ENCODE results near the gene JAG1.
"Not testable (repeated sequence)": the region's sequence is repeated elsewhere in the genome, so short reads cannot be mapped to it uniquely, and the experiment has no call there.

Gene JAG1

DNA sequence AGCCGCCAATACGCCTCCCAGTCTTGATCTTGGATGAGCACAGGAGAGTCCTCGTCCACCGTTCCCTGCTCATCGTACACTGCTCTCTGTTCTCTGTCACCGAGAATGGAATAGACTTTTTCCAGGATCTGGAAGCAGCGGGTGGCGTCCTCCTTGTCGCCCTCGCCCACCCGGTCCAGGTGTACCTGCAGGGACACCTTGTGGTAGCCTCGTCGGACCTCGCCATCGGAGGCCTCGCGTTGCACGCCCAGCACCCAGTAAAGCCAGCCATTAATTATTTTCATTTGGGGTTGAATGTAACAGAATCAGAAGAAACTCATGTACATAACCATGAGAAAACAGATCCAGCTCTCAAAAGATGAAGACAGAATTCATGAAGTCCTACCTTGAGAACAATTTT, 59.9 kb downstream of the JAG1 start:
- WGBS, 2 experiments: 96 to 98% methylated on average over 18 of the region's 18 CpGs
- H3K27ac ChIP-seq (ENCODE audit: insufficient read depth, low read depth, low read length, poor library complexity, severe bottlenecking): no peak overlapping the region
- no peaks in the 10 kb centered on the region for H3K4me1 ChIP-seq (ENCODE audit: control insufficient read depth, insufficient read depth, low read length)
- no peak overlapping the region for H3K4me3 ChIP-seq (ENCODE audit: insufficient read depth, low read depth, low read length)
- H3K27me3 ChIP-seq (ENCODE audit: control insufficient read depth, insufficient read depth, low read length, poor library complexity, severe bottlenecking): no peaks in the 10 kb centered on the region
- H3K36me3 ChIP-seq (ENCODE audit: control insufficient read depth, insufficient read depth, low read length): no peaks in the 10 kb centered on the region
- H3K9me3 ChIP-seq (ENCODE audit: control insufficient read depth, low read length): no peaks in the 10 kb centered on the region

DNA sequence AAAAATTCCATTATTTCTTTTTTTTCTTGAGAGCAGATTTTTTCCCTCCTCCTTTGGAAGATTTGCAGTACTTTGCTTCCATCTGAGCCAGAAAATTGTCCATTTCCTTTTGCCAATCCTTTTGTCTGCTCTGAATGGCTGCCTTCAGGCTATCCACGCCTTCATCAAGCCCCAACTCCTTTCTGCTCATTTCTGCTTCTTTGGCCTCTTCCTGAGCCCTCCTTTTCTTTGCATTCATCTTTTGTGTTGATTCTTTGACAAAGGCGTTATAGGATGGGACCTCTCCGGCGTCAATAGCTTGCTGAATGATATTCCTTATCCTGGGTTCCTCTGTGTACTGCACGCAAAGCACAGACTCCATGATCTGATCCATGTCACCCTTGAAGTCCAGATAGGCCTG, 60.4 kb downstream of the JAG1 start:
- not testable (repeated sequence) for H3K4me1 ChIP-seq (ENCODE audit: control insufficient read depth, insufficient read depth, low read length); H3K36me3 ChIP-seq (ENCODE audit: control insufficient read depth, insufficient read depth, low read length); H3K4me3 ChIP-seq (ENCODE audit: insufficient read depth, low read depth, low read length); H3K9me3 ChIP-seq (ENCODE audit: control insufficient read depth, low read length); H3K27ac ChIP-seq (ENCODE audit: insufficient read depth, low read depth, low read length, poor library complexity, severe bottlenecking); H3K27me3 ChIP-seq (ENCODE audit: control insufficient read depth, insufficient read depth, low read length, poor library complexity, severe bottlenecking)
- 78 to 83% methylated on average over 3 to 5 of the region's 5 CpGs for WGBS, 2 experiments

DNA sequence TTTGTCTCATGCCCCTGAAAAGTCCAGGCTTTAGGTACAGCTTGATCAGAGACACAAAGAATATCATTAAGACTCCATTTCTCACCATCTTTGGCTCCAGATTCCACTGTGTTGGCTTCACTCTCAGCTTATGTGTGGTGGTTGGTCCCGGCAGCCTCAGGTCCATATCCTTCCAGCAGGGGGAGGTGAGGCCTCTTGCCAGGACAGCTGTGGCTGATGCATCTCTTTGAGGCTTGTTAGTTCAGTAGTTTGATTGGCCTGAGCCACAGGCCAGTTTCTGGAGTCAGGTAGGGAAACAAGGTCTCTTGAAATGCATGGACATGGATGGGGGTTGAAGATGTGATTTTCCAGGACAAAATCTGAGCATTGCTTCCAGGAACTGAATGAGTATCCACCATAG, 62.4 kb downstream of the JAG1 start:
- Histone ChIP-seq H3K9me3 (ENCODE audit: control insufficient read depth, low read length) (no peaks in the 10 kb centered on the region), H3K4me1 (ENCODE audit: control insufficient read depth, insufficient read depth, low read length) (no peaks in the 10 kb centered on the region), H3K27ac (ENCODE audit: insufficient read depth, low read depth, low read length, poor library complexity, severe bottlenecking) (no peak overlapping the region), H3K27me3 (ENCODE audit: control insufficient read depth, insufficient read depth, low read length, poor library complexity, severe bottlenecking) (no peaks in the 10 kb centered on the region), H3K36me3 (ENCODE audit: control insufficient read depth, insufficient read depth, low read length) (no peaks in the 10 kb centered on the region), H3K4me3 (ENCODE audit: insufficient read depth, low read depth, low read length) (no peak overlapping the region)
- 38 to 59% methylated on average over 1 of the region's 1 CpG for WGBS, 2 experiments

DNA sequence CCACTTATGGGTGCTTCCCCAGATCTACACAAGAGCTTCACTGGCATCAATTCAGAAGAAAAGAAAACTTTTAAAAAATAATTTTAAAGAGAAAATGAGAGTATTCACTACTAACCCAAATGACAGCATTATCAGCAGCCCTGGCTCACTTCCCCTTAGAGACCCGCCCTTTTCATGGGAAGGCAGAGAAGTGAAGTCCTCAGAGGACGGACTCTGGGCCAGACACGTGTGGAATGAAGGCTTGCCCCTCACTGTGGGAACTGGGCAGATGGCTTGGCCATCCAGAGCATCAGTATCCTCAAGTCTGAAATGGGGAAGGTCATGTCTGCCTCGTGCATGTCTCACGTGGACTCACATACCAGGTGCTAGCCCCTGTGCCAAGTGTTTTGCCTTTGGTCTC, 63.5 kb downstream of the JAG1 start:
- H3K36me3 ChIP-seq (ENCODE audit: control insufficient read depth, insufficient read depth, low read length): no peaks in the 10 kb centered on the region
- no peaks in the 10 kb centered on the region for H3K9me3 ChIP-seq (ENCODE audit: control insufficient read depth, low read length)
- no peaks in the 10 kb centered on the region for H3K4me1 ChIP-seq (ENCODE audit: control insufficient read depth, insufficient read depth, low read length)
- H3K4me3 ChIP-seq (ENCODE audit: insufficient read depth, low read depth, low read length): no peak overlapping the region
- WGBS, 2 experiments: 92% methylated on average over 5 of the region's 5 CpGs
- H3K27me3 ChIP-seq (ENCODE audit: control insufficient read depth, insufficient read depth, low read length, poor library complexity, severe bottlenecking): no peaks in the 10 kb centered on the region
- H3K27ac ChIP-seq (ENCODE audit: insufficient read depth, low read depth, low read length, poor library complexity, severe bottlenecking): no peak overlapping the region

DNA sequence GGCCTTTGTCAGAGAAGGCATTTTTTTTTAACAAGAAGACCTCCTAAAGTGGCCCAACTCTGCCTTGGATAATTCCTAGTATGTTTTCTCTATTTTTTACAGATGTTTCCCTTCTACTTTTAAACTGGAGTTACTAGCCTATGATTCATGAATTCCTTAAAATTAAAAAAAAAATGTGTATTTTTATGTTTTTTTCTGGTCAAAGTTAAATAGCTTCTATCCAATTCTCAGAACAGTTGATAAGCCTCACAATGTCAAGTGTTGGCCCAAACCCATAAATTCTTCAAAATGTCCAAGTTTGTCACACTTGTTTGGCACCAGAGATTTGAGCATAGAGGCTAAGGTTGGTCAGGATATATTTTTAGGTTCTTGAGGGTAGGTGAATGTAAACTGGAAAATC, 64.0 kb downstream of the JAG1 start:
- H3K4me1 ChIP-seq (ENCODE audit: control insufficient read depth, insufficient read depth, low read length): no peaks in the 10 kb centered on the region
- no peaks in the 10 kb centered on the region for H3K27me3 ChIP-seq (ENCODE audit: control insufficient read depth, insufficient read depth, low read length, poor library complexity, severe bottlenecking)
- no peaks in the 10 kb centered on the region for H3K9me3 ChIP-seq (ENCODE audit: control insufficient read depth, low read length)
- no peak overlapping the region for H3K4me3 ChIP-seq (ENCODE audit: insufficient read depth, low read depth, low read length)
- no peak overlapping the region for H3K27ac ChIP-seq (ENCODE audit: insufficient read depth, low read depth, low read length, poor library complexity, severe bottlenecking)
- no peaks in the 10 kb centered on the region for H3K36me3 ChIP-seq (ENCODE audit: control insufficient read depth, insufficient read depth, low read length)

DNA sequence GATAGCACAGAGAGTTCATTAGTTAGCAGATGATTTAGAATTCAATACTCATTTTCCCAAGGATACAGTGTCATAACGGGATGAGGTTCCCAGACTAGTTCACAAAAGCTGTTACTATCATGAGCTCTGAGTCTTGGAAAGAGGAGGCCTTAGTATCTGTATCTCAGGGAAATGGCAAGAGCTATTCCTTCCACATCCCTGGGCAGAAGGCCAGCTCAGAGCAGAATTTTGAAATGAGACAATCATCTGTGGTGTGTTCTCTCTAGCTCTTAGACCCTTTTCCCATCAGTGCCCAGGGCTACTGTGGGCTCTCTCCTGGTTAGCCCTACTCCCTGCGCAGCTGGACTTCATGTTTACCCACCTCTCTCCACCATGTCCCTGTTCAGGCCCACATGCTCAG, 64.5 kb downstream of the JAG1 start:
- Histone ChIP-seq H3K4me1 (ENCODE audit: control insufficient read depth, insufficient read depth, low read length) (no peaks in the 10 kb centered on the region), H3K9me3 (ENCODE audit: control insufficient read depth, low read length) (no peaks in the 10 kb centered on the region), H3K27me3 (ENCODE audit: control insufficient read depth, insufficient read depth, low read length, poor library complexity, severe bottlenecking) (no peaks in the 10 kb centered on the region), H3K36me3 (ENCODE audit: control insufficient read depth, insufficient read depth, low read length) (no peaks in the 10 kb centered on the region), H3K27ac (ENCODE audit: insufficient read depth, low read depth, low read length, poor library complexity, severe bottlenecking) (no peak overlapping the region), H3K4me3 (ENCODE audit: insufficient read depth, low read depth, low read length) (no peak overlapping the region)
- WGBS, 2 experiments: 88 to 95% methylated on average over 2 of the region's 2 CpGs

DNA sequence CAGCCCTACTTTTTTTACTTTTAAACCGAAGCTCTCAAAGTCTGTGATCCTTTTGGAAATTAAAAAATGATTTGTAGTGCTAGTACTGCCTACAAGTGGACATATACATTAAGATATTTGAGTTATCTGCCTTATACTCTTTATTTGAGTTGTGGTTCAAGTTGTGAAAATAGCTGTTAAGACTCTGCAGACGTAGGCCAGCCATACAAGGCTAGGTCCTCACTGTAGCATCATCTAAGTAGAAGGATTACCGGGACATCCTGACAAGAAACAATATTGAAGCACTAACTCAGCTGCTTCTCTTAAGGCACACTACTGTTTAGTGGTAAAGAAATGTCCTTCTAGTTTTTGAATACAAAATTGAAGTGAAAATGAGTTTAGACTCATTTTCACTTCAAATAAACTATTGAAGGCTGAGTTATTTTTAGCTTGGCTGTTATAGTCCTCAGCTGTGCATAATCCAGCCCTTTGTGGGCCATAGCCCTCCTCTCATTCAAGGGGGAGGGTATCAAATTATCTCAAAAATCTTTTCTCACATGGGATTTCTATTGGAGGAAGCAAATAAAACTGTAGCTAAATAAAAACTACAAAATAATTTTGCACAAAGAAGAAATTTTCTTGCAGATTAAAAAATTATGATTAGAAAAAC, 68.1 kb downstream of the JAG1 start:
- WGBS, 2 experiments: 96 to 98% methylated on average over 2 to 3 of the region's 3 CpGs
- no peak overlapping the region for H3K4me3 ChIP-seq (ENCODE audit: insufficient read depth, low read depth, low read length)
- H3K9me3 ChIP-seq (ENCODE audit: control insufficient read depth, low read length): no peaks in the 10 kb centered on the region
- H3K27ac ChIP-seq (ENCODE audit: insufficient read depth, low read depth, low read length, poor library complexity, severe bottlenecking): no peak overlapping the region
- no peaks in the 10 kb centered on the region for H3K4me1 ChIP-seq (ENCODE audit: control insufficient read depth, insufficient read depth, low read length)
- no peaks in the 10 kb centered on the region for H3K36me3 ChIP-seq (ENCODE audit: control insufficient read depth, insufficient read depth, low read length)
- no peaks in the 10 kb centered on the region for H3K27me3 ChIP-seq (ENCODE audit: control insufficient read depth, insufficient read depth, low read length, poor library complexity, severe bottlenecking)

DNA sequence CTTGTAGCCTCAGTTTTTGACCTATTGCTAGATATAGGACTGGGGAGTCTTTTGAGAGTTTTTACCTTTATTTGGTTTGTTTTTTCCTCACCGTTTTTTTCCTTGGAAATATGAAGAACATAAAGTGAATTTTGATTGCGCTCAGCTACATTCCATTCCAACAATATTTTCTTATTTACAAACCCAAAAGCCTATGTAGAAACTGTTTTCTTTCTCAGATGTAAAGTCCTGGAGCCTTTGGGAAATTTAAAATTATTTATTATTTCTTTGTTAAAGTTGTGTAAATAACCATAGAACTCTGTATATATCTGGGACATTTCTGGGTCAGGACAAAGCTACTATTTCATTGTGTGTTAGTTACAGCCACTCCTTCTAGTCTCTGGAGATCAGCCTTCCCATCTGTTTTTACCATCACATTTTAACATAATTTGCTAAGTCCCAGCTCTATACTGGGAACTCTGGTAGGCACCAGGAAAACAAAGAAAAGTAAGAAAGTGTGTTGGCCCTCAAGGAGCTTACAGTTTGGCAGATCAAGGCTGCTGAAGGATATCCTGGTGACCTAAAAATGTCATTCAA, 68.8 kb downstream of the JAG1 start:
- no peaks in the 10 kb centered on the region for H3K36me3 ChIP-seq (ENCODE audit: control insufficient read depth, insufficient read depth, low read length)
- H3K27me3 ChIP-seq (ENCODE audit: control insufficient read depth, insufficient read depth, low read length, poor library complexity, severe bottlenecking): no peaks in the 10 kb centered on the region
- WGBS, 2 experiments: 100% methylated on average over 2 of the region's 2 CpGs; no CpG with 5 or more reads in 1 of the 2 experiments
- H3K27ac ChIP-seq (ENCODE audit: insufficient read depth, low read depth, low read length, poor library complexity, severe bottlenecking): no peak overlapping the region
- no peaks in the 10 kb centered on the region for H3K4me1 ChIP-seq (ENCODE audit: control insufficient read depth, insufficient read depth, low read length)
- no peak overlapping the region for H3K4me3 ChIP-seq (ENCODE audit: insufficient read depth, low read depth, low read length)
- H3K9me3 ChIP-seq (ENCODE audit: control insufficient read depth, low read length): no peaks in the 10 kb centered on the region

DNA sequence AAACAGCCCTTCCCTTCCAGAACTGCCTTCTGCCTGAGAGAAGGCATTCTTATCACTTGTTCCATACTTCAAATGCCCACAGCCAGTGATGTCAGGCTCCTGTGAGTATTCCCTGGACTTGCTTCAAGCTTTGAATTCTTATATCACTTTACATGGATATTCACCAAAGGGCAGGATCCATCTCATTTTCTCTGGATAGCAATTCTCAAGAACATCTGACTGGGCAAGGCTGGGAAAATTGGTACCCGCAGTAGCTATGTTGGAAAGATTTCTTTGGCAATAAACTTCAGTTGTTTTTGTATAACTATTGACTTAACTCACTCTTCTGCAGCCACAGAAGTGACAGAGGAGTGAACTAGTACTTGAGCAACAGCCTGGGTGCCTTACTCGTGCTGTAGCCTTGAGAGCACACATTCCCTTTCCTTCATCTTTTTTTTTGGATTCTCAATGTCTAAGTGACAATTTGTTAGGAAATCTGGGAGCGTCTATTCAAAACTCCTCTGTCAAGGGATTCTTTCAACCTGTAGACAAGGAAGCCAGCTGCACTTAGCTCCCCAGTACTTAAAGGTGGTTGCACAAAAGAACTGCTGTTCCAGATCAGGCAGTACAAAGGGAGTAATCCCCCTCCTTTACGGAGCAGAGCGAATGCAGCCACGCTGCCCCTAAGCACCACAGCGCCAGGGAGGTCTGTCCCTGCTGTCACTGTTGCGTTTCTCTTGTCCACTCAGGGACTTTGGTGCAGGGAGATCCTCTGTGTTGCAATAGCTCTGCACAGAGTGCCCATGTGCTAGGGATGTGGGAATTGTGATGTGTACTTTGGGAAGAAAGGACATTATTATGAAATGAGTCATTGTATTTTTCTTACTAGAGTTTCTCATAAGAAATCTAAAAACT, 69.6 kb downstream of the JAG1 start:
- no peaks in the 10 kb centered on the region for H3K9me3 ChIP-seq (ENCODE audit: control insufficient read depth, low read length)
- no peaks in the 10 kb centered on the region for H3K27me3 ChIP-seq (ENCODE audit: control insufficient read depth, insufficient read depth, low read length, poor library complexity, severe bottlenecking)
- H3K4me1 ChIP-seq (ENCODE audit: control insufficient read depth, insufficient read depth, low read length): no peaks in the 10 kb centered on the region
- peak overlapping the region; percentile 64 for H3K27ac ChIP-seq (ENCODE audit: insufficient read depth, low read depth, low read length, poor library complexity, severe bottlenecking)
- no peaks in the 10 kb centered on the region for H3K36me3 ChIP-seq (ENCODE audit: control insufficient read depth, insufficient read depth, low read length)
- H3K4me3 ChIP-seq (ENCODE audit: insufficient read depth, low read depth, low read length): no peak overlapping the region
- WGBS, 2 experiments: 38 to 49% methylated on average over 8 of the region's 8 CpGs

DNA sequence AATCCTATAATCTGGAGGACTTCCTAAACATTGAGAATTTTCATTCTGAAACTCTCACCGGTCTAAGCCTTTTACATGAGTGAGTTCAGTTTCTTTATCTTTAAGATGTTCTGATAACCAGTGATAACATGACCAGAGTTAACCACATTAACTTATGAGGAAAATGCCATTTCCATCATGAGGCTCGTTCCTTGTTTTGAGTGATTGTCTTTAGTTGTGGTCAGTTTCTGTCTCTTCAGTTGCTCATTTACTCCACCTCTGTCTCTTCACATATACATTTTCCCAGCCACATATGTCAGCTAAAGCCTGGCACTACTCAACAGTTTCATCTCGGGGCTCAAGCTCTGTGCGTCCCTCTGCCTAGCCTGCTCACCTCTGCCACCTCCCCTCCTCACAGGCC, 70.4 kb downstream of the JAG1 start:
- no peaks in the 10 kb centered on the region for H3K9me3 ChIP-seq (ENCODE audit: control insufficient read depth, low read length)
- H3K27ac ChIP-seq (ENCODE audit: insufficient read depth, low read depth, low read length, poor library complexity, severe bottlenecking): no peak overlapping the region
- WGBS, 2 experiments: 97 to 98% methylated on average over 4 of the region's 4 CpGs
- H3K4me3 ChIP-seq (ENCODE audit: insufficient read depth, low read depth, low read length): no peak overlapping the region
- H3K36me3 ChIP-seq (ENCODE audit: control insufficient read depth, insufficient read depth, low read length): no peaks in the 10 kb centered on the region
- no peaks in the 10 kb centered on the region for H3K4me1 ChIP-seq (ENCODE audit: control insufficient read depth, insufficient read depth, low read length)
- no peaks in the 10 kb centered on the region for H3K27me3 ChIP-seq (ENCODE audit: control insufficient read depth, insufficient read depth, low read length, poor library complexity, severe bottlenecking)

Data from ectodermal cell (in vitro differentiated cells).